ENCODE results near the gene PERCC1.

The PERCC1 gene

GRCh38 chr16:1448536-1449116, 17.7 kb downstream of the PERCC1 start:
- in situ Hi-C loops (cut with MboI; ENCODE audit: low sequenced_read_pairs): no loop called here

GRCh38 chr16:1449201-1449788, 18.4 kb downstream of the PERCC1 start:
- in situ Hi-C loops (cut with MboI; ENCODE audit: low sequenced_read_pairs): no loop called here

DNA sequence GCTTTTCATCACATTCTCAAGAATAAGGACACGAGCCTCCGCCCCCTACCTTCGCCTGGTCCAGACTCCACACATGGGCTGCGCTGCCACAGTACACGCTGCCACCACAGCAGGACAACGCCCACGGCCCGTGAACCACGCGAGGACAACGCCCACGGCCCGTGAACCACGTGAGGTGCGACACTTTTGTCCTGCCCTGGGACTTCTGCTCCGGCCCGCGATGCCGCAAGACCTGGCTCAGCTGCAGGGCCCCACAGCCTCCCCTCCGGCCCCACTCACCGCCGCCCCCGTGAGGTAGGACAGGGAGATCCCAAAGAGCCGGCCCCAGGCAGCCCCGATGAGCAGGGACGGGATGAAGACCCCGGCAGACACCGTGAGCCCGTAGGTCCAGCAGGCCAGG, 19.3 kb downstream of the PERCC1 start:
- in situ Hi-C loops (cut with MboI; ENCODE audit: low sequenced_read_pairs): no loop called here

DNA sequence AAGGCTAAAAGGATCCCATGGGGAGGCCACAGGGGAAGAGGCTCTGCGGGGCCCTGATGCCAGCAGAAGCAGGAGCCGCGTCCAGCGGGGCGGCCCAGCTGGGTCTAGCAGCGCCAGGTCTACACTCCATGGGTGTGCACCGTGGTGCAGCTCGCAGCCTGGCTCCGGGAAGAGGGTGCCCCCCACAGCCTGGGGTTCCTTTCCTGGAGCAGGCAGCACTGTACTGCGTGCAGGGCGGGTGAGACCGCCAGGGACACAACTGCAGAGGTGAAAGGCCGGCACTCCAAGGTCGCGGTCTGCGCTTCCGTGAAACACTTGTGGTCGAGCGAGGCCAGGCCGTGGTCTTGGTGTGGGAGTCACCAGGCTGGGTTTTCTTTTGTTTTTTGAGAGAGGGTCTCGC, 20.0 kb downstream of the PERCC1 start:
- in situ Hi-C loops (cut with MboI; ENCODE audit: low sequenced_read_pairs): no loop called here

DNA sequence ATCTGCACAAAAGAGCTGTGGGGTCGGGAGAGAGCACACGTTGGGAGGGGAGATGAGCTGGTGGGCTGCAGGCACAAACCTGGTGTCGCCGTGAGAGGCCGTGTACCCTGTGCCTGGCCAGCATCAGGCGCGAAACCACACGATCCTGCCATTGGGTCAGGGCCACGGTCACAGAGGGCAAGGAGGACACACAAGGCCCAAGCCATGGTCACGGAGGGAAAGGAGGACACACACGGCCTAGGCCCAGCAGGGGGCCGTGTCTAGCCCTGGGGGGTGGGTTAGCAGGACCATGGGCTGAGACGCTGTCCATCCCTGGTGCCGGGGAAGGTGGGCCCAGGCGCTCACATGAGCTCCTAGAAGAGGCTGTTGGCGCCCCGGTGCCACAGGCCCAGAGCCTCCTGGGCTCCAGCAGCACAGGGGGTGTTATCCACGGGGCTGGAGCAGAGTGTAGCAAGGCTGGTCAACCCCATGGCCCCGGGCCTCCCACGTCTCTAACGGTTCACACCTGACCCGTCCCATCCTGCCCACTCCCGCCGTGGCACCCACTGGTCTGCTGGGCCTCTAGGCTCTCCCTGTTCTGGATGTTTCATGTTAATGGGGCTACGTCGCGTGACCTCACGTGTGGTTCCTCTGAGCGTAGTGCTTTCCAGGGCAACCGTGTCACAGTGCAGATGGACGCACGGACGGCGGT, 21.0 kb downstream of the PERCC1 start:
- in situ Hi-C loops (cut with MboI; ENCODE audit: low sequenced_read_pairs): no loop called here

- in situ Hi-C loops (cut with MboI; ENCODE audit: low sequenced_read_pairs): no loop called here
Observed at GRCh38 chr16:1452530-1452929, 21.7 kb downstream of the PERCC1 start.

DNA sequence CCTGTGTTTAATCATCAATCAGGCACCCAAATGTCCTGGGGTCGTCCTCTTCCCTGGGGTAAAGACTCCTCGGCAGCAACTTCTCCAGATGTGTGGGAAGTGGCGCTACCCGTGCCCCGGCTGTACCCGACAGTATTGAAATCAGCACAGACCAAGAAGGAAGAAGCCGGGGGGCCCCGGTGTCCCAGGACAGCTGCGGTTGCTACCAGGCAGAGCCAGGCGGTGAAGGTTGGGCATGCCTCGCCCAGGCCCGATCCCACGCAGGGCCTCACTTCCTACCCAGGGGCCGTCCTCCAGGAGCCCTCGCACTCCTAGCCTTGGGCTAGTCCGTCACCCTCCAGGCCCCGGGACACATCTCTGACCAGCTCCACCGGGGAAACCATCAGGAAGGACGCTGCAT, 22.4 kb downstream of the PERCC1 start:
- in situ Hi-C loops (cut with MboI; ENCODE audit: low sequenced_read_pairs): no loop called here

DNA sequence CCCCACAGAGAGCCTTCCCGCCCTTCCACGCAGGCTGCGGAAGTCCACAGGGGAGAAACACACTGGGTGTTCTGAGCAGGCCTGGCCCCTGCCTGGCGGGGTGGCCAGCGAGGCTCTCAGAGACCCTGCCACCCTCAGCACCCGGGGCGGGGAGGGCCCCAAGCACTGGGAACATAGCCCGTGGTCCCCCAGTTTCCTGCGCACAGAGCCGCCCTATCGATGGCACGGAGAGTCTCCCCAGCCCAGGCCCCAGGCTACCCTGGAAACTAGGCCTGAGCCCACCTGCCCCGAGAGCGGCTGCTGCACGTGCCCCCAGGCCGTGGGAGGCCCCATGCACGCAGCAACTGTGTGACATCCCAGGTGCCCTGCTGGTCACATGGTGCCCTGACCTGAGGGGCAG, 23.7 kb downstream of the PERCC1 start:
- in situ Hi-C loops (cut with MboI; ENCODE audit: low sequenced_read_pairs): no loop called here

- in situ Hi-C loops (cut with MboI; ENCODE audit: low sequenced_read_pairs): no loop called here
Observed at GRCh38 chr16:1455190-1456171, 24.6 kb downstream of the PERCC1 start.

GRCh38 chr16:1456951-1457350, 26.1 kb downstream of the PERCC1 start:
- in situ Hi-C loops (cut with MboI; ENCODE audit: low sequenced_read_pairs): no loop called here

DNA sequence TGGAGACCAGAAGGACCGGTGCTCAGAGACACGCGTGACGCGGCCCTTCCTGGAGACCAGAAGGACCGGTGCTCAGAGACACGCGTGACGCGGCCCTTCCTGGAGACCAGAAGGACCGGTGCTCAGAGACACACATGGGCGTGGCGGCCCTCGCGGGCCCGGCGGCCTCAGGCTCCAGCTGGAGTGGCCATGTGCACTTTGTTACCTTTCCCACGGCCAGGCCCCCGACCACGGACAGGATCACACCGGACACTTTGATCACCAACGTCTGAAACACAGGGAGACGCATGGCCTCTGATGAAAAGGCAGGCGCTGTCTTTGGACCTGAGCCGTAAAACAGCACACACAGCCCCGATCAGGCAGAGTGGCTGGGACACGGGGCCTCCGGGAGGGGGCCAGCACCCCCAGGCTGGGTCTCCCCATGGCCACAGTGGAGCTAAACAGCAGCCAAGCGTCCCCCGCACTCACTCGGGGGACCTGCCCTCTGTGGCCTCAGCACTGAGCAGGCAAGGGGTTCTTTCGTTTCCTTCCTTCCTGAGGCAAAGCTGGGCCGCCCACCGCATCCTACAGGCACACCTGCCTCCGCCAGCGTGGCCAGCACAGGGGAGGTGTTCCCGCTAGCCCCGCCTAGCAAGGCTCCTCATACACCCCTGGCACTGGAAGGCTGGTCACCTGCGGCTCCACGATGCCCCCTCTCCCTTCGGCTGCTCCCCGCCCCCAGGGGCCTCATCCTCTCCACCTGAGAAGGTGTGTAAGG, 26.8 kb downstream of the PERCC1 start:
- in situ Hi-C loops (cut with MboI; ENCODE audit: low sequenced_read_pairs): no loop called here

DNA sequence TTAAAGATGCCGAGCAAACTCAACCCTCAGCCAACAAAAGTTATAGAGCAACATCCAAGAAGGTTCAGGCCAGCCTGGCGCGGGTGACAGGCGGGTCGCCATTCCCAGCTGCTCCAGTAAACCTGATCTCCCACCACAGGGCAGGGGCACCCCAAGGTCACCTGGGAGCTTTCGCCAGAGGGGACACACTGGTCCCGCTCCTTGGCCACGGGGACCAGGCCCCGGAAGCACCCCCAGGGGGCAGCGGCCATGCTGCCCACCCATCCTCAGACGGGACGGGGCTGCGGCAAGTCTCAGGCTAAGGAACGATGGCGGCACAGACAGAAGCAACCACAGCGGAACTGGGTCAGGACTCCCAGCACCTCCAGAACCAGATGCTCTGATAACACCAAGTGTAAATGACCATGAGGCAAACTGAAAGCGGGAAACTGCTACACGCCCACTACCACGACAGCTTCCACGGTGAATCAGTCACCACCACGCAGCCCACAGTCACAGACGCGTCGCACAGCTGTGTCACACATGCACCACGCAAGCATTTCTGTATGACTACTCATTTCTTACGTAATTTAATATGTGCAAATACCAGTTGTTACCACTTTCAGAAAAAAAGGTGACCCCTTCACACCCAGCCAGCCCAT, 27.6 kb downstream of the PERCC1 start:
- in situ Hi-C loops (cut with MboI; ENCODE audit: low sequenced_read_pairs): no loop called here

GRCh38 chr16:1458977-1459341, 28.1 kb downstream of the PERCC1 start:
- in situ Hi-C loops (cut with MboI; ENCODE audit: low sequenced_read_pairs): no loop called here

DNA sequence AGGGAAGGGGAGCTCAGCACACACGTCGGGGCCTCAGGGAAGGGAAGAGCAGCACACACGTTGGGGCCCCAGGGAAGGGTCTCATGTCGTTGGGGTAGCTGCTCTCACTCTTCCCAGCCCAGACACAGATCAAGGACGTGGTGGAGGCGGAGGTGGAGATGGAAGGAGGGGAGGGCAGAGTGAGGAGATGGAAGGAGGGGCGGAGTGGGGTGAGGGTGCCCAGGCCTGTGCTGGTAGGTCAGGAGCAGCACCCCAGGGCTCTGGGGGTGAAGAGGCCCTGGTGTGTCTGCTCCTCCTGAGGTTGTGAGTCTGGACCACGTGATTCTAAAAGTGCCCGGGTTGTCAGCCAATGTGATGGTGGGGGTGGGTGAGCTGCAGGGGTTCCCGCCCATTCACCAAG, 29.1 kb downstream of the PERCC1 start:
- in situ Hi-C loops (cut with MboI; ENCODE audit: low sequenced_read_pairs): no loop called here

GRCh38 chr16:1460602-1461138, 29.8 kb downstream of the PERCC1 start:
- in situ Hi-C loops (cut with MboI; ENCODE audit: low sequenced_read_pairs): no loop called here

DNA sequence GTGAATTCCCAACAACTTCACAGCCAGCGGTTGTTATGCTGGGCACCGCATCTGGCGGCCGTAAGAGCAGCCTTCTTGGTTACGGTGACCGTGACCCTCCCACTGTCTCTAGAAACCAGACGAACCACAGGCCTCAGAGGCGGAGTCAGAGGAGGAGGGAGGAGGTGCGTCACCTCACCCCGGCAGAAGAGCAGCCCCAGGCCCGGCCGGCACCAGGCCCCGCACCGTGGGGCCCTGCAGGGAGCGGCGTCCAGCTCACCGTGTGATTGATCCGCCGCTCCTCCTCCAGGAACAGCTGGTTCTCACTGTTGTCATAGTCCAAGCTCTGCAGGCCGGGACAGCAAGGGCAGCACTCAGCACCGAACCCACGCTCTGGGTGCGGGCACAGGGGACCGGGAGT, 30.3 kb downstream of the PERCC1 start:
- in situ Hi-C loops (cut with MboI; ENCODE audit: low sequenced_read_pairs): no loop called here

- in situ Hi-C loops (cut with MboI; ENCODE audit: low sequenced_read_pairs): no loop called here
Observed at GRCh38 chr16:1464196-1464893, 33.5 kb downstream of the PERCC1 start.

GRCh38 chr16:1464894-1465566, 34.2 kb downstream of the PERCC1 start:
- in situ Hi-C loops (cut with MboI; ENCODE audit: low sequenced_read_pairs): no loop called here

DNA sequence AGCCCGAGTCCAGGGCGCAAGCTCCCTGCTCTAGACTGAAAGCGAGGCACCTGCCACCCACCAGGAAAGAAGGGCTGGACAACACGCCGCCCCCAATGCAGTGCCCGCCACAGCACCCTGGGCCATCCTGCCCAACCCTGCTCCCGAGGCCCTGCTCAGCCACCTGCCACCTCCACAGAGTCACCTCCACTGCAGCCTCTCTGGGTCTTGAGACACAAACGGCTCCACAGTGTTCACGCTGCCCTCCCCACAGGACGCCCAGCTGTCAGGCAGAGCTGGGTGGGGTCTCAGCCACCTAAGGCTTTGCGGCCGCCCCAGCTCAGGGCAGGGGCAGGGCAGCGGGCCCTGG, 34.7 kb downstream of the PERCC1 start:
- in situ Hi-C loops (cut with MboI; ENCODE audit: low sequenced_read_pairs): no loop called here

All from HL-60/S4 treated with retinoic acid at 250 ng/mL for 4 days and 3 days (cell line).